Gastroesophageal sphincter (tissue), 4 donors: ENCODE results near the gene PLS3. TPM values are rescaled to one million over a fixed set of nuclear protein-coding genes. Genes with fewer than 3 reads are reported as not detected.

Source experiments
- ATAC-seq: fragments of 150-250 bp; one replicate; pipeline ENCODE4 v1.9.1; 2016; ENCODE audit warnings: mild to moderate bottlenecking, moderate library complexity
- H3K27ac ChIP-seq, 4 donors: fragments of 200-600 bp; sonication (generic) in 3 of 4; 1 replicate in 3 of 4; 2 replicates in 1 of 4; pipeline ENCODE4 v1.5.1; 2016 to 2019
- H3K27me3 ChIP-seq: fragments of 200-600 bp; sonication (generic); one replicate; pipeline ENCODE4 v1.5.1; 2019
- H3K36me3 ChIP-seq, 2 donors: fragments of 200-600 bp; sonication (generic); one replicate each; pipeline ENCODE4 v1.5.1; 2019; ENCODE audit warnings: control low read depth in 1 of 2
- H3K4me1 ChIP-seq, 3 donors: fragments of 200-600 bp; sonication (generic); 1 replicate in 2 of 3; 2 replicates in 1 of 3; pipeline ENCODE4 v1.5.1; 2016 to 2019; ENCODE audit warnings: control low read depth in 2 of 3
- H3K4me3 ChIP-seq, 2 donors: fragments of 200-600 bp; sonication (generic); one replicate each; pipeline ENCODE4 v1.5.1; 2019; ENCODE audit warnings: mild to moderate bottlenecking in 1 of 2, moderate library complexity in 1 of 2
- H3K9me3 ChIP-seq, 3 donors: fragments of 200-600 bp; sonication (generic); one replicate each; pipeline ENCODE4 v1.5.1; 2017 to 2019; ENCODE audit warnings: control low read depth in 2 of 3
- CTCF ChIP-seq, 4 experiments: fragments of 200-600 bp in 2 of 4; fragments of 450-650 bp in 2 of 4; sonication (generic) in 1 of 4; IDR thresholded peaks; one replicate each; pipeline ENCODE4 v1.5.1; 2017 to 2019; ENCODE audit warnings: antibody characterized with exemption in 4 of 4, mild to moderate bottlenecking in 2 of 4, moderate library complexity in 2 of 4
- EP300 ChIP-seq: sonication (generic); formaldehyde crosslinking; IDR thresholded peaks from one replicate; pipeline ENCODE4 v1.6.1; 2017; ENCODE audit warnings: antibody characterized with exemption, mild to moderate bottlenecking
- POLR2A ChIP-seq, 2 donors: fragments of 450-650 bp; IDR thresholded peaks; one replicate each; pipeline ENCODE4 v1.6.1; 2017; ENCODE audit warnings: antibody characterized with exemption in 2 of 2, mild to moderate bottlenecking in 2 of 2, moderate library complexity in 1 of 2
- POLR2AphosphoS5 ChIP-seq: sonication (generic); formaldehyde crosslinking; IDR thresholded peaks from one replicate; pipeline ENCODE4 v1.6.1; 2017; ENCODE audit warnings: antibody characterized with exemption
- WGBS, 2 donors: methylation state at CpG; one replicate each; pipeline ENCODE4 v1.1.5; 2018; ENCODE audit warnings: low coverage in 1 of 2; 5-methylcytosine and 5-hydroxymethylcytosine counted together
- total RNA-seq, 4 donors: library from RNA; depleted of rRNA; stranded (reverse); fragments of >200 nt; gene quantifications; one replicate each; pipeline ENCODE4 v1.1.0, GENCODE V29; 2016

Gene PLS3
- total RNA-seq, 4 donors from 2014 or later = 83.5 to 134 (median 114) TPM

- WGBS, 2 donors = 50 to 54% methylated on average over 7 to 11 of the region's 11 CpGs
- no peaks in the 10 kb centered on the region for H3K9me3 ChIP-seq
- H3K27me3 ChIP-seq = no peaks in the 10 kb centered on the region
- peak overlapping the region; percentile 21 to 61 (median 42) for H3K27ac ChIP-seq
- no peak for TF ChIP-seq EP300
- TF ChIP-seq POLR2A (IDR thresholded peaks at IDR 0.05) = no peak
- no peak for TF ChIP-seq CTCF (IDR thresholded peaks at IDR 0.05)
- TF ChIP-seq POLR2AphosphoS5 = no peak
- no peak overlapping the region for H3K4me3 ChIP-seq
- H3K36me3 ChIP-seq = no peaks in the 10 kb centered on the region
- no peak for ATAC-seq
- peaks cover 0 to 30% (median 0%) of the 10 kb centered on the region in 3 donors for H3K4me1 ChIP-seq
Observed at GRCh38 chrX:115591856-115592842, 31.2 kb downstream of the PLS3 start.

GRCh38 chrX:115592997-115593734 lies 32.2 kb downstream of the PLS3 start:
- WGBS, 2 donors = 17 to 19% methylated on average over 8 of the region's 8 CpGs
- no peaks in the 10 kb centered on the region for H3K27me3 ChIP-seq
- peaks cover 0 to 32% (median 0%) of the 10 kb centered on the region in 3 donors for H3K4me1 ChIP-seq
- no peaks in the 10 kb centered on the region for H3K36me3 ChIP-seq
- peak overlapping the region in 1 of 2 donors; percentile 24 for H3K4me3 ChIP-seq
- H3K9me3 ChIP-seq = no peaks in the 10 kb centered on the region
- H3K27ac ChIP-seq = peak overlapping the region; percentile 21 to 61 (median 42)
- no peak for ATAC-seq
- no peak for TF ChIP-seq CTCF (IDR thresholded peaks at IDR 0.05)
- no peak for TF ChIP-seq POLR2A (IDR thresholded peaks at IDR 0.05)
- TF ChIP-seq EP300 = no peak
- TF ChIP-seq POLR2AphosphoS5 = no peak

- Histone ChIP-seq H3K27me3 (no peaks in the 10 kb centered on the region), H3K4me1 (peaks cover 0 to 34% (median 0%) of the 10 kb centered on the region in 3 donors), H3K27ac (peak overlapping the region in 1 of 4 donors; percentile 27), H3K4me3 (peak overlapping the region in 1 of 2 donors; percentile 24), H3K36me3 (no peaks in the 10 kb centered on the region), H3K9me3 (no peaks in the 10 kb centered on the region)
- no peak for ATAC-seq
- TF ChIP-seq POLR2A (IDR thresholded peaks at IDR 0.05) (no peak), CTCF (IDR thresholded peaks at IDR 0.05) (no peak)
- 9 to 31% methylated on average over 2 of the region's 2 CpGs for whole genome bisulfite sequencing, 2 donors
Observed at GRCh38 chrX:115595049-115595448, 34.1 kb downstream of the PLS3 start.

GRCh38 chrX:115598556-115598955 lies 37.6 kb downstream of the PLS3 start:
- Histone ChIP-seq H3K4me1 (peaks cover 0 to 13% (median 0%) of the 10 kb centered on the region in 3 donors), H3K9me3 (no peaks in the 10 kb centered on the region), H3K36me3 (no peaks in the 10 kb centered on the region), H3K27ac (no peak overlapping the region), H3K27me3 (no peaks in the 10 kb centered on the region), H3K4me3 (no peak overlapping the region)
- 39 to 43% methylated on average over 1 of the region's 1 CpG for WGBS, 2 donors
- no peak for TF ChIP-seq CTCF (IDR thresholded peaks at IDR 0.05)
- no peak for TF ChIP-seq POLR2A (IDR thresholded peaks at IDR 0.05)
- TF ChIP-seq EP300 = no peak
- TF ChIP-seq POLR2AphosphoS5 = no peak
- no peak for ATAC-seq
